K562 (cell line): Measurements from ENCODE around the gene TBC1D1. TPM values are rescaled to one million over a fixed set of nuclear protein-coding genes. Genes with fewer than 3 reads are reported as not detected.

Source experiments
- ATAC-seq: fragments of 200-7000 bp; cut with Tn5 transposase; 3 replicates; pipeline ENCODE4 v1.9.1; 2020; ENCODE audit warnings: moderate library complexity
- BruUV-seq: library from RNA; stranded (reverse); fragments of 400-500 nt; replicated peaks from 2 replicates; lab custom pipeline; 2021; lab: Mats Ljungman, UMichigan
- CTCF ChIA-PET: fragments of 300-600 bp; formaldehyde crosslinking; extraction: SDS; loops from one replicate; lab custom pipeline; 2021; ENCODE audit warnings: low intra/inter-chr PET ratio; lab: Yijun Ruan, JAX
- POLR2A ChIA-PET: fragments of 300-600, 350-650 bp; sonication (Branson Sonifier 250); formaldehyde crosslinking; extraction: SDS; loops from one replicate; lab custom pipeline; 2021; ENCODE audit warnings: antibody characterized with exemption, inconsistent platforms; lab: Yijun Ruan, JAX
- DNase-seq, 4 experiments: peaks; one replicate each; pipeline versions ENCODE4 v3.0.0 to v3.0.0-alpha.2; 2011 to 2018; ENCODE audit warnings: low spot score in 3 of 4, mixed read lengths in 3 of 4; ENCODE audit errors: extremely low read depth in 1 of 4
- FAIRE-seq: peaks from 2 replicates; lab custom pipeline; 2011; peaks lifted over from hg19 to GRCh38; lab: Jason Lieb, UNC
- H2AFZ ChIP-seq: 2 replicates; pipeline ENCODE4 v1.6.0; 2011; ENCODE audit warnings: low read depth, low read length, control low read depth, inconsistent platforms
- H3K27ac ChIP-seq: fragments of 200-600 bp; 3 replicates; pipeline ENCODE4 v1.8.0; 2011; ENCODE audit warnings: low read depth, mild to moderate bottlenecking, control low read depth, inconsistent platforms, low read length, moderate library complexity, mixed read lengths; ENCODE audit errors: extremely low read depth
- H3K27me3 ChIP-seq, 2 experiments: fragments of 300-600 bp in 1 of 2; 2 replicates in 1 of 2; 3 replicates in 1 of 2; pipeline versions ENCODE4 v1.6.0 to v1.8.0; 2011; ENCODE audit warnings: inconsistent platforms in 2 of 2, low read length in 2 of 2, mild to moderate bottlenecking in 1 of 2, mixed read lengths in 1 of 2, moderate library complexity in 1 of 2; ENCODE audit not compliant: control insufficient read depth in 2 of 2, insufficient read depth in 2 of 2
- H3K36me3 ChIP-seq: fragments of 300-600 bp; 3 replicates; pipeline ENCODE4 v1.8.0; 2011; ENCODE audit warnings: mild to moderate bottlenecking, low read length, inconsistent platforms; ENCODE audit not compliant: control insufficient read depth, insufficient read depth
- H3K4me1 ChIP-seq, 2 experiments: fragments of 200-600 bp in 1 of 2; replicated peaks in 1 of 2; 2 replicates in 1 of 2; 3 replicates in 1 of 2; pipeline versions ENCODE4 v1.5.1 to v1.8.0; 2011; ENCODE audit warnings: inconsistent platforms in 2 of 2, low read length in 2 of 2, mild to moderate bottlenecking in 1 of 2, mixed read lengths in 1 of 2, moderate library complexity in 1 of 2; ENCODE audit not compliant: control insufficient read depth in 2 of 2, insufficient read depth in 2 of 2
- H3K4me2 ChIP-seq: 2 replicates; pipeline ENCODE4 v1.6.1; 2011; ENCODE audit warnings: low read length, control low read depth, inconsistent platforms, mixed read lengths; ENCODE audit not compliant: insufficient read depth
- H3K4me3 ChIP-seq: fragments of 200-600 bp; sonication (generic), shearing (Covaris generic); 2 replicates; pipeline ENCODE4 v1.5.1; 2016; ENCODE audit warnings: control low read depth, inconsistent platforms
- H3K79me2 ChIP-seq: fragments of 200-600 bp; 3 replicates; pipeline ENCODE4 v1.8.0; 2011; ENCODE audit warnings: low read length, inconsistent platforms; ENCODE audit not compliant: control insufficient read depth, insufficient read depth
- H3K9ac ChIP-seq, 2 experiments: 2 replicates each; pipeline versions ENCODE4 v1.6.0 to v1.6.1; 2011; ENCODE audit warnings: low read depth in 2 of 2, low read length in 2 of 2, control low read depth in 1 of 2, inconsistent platforms in 1 of 2, mild to moderate bottlenecking in 1 of 2, mixed read lengths in 1 of 2; ENCODE audit not compliant: insufficient read depth in 1 of 2
- H3K9me1 ChIP-seq: one replicate; pipeline ENCODE4 v1.6.0; 2011; ENCODE audit warnings: inconsistent platforms, mild to moderate bottlenecking, low read length, moderate library complexity; ENCODE audit not compliant: control insufficient read depth, insufficient read depth
- H3K9me3 ChIP-seq: replicated peaks from 2 replicates; pipeline ENCODE4 v1.5.1; 2011; ENCODE audit warnings: low read depth, low read length, inconsistent platforms; ENCODE audit not compliant: control insufficient read depth, insufficient read depth
- H4K20me1 ChIP-seq: replicated peaks from 2 replicates; pipeline ENCODE4 v1.6.1; 2011; ENCODE audit warnings: low read length, inconsistent platforms, mixed read lengths; ENCODE audit not compliant: control insufficient read depth, insufficient read depth
- BRF1 ChIP-seq: IDR thresholded peaks from 3 replicates; pipeline ENCODE4 v1.6.1; 2011; ENCODE audit warnings: borderline replicate concordance, mild to moderate bottlenecking; ENCODE audit not compliant: insufficient read length; ENCODE audit errors: extremely low read depth
- CBFA2T2 ChIP-seq: fragments of 450-650 bp; conservative IDR thresholded peaks from 2 replicates; pipeline ENCODE4 v1.6.1; 2017; ENCODE audit warnings: mild to moderate bottlenecking
- NFIC ChIP-seq: fragments of 450-650 bp; IDR thresholded peaks from 2 replicates; pipeline ENCODE4 v1.6.1; 2017; ENCODE audit warnings: mild to moderate bottlenecking, inconsistent platforms
- RBM25 ChIP-seq: fragments of 200-400 bp; formaldehyde crosslinking; IDR thresholded peaks from 2 replicates; pipeline ENCODE4 v1.6.1; 2018; ENCODE audit warnings: low read length, low read depth, moderate library complexity; ENCODE audit not compliant: severe bottlenecking
- SOX6 ChIP-seq: fragments of 450-650 bp; IDR thresholded peaks from 2 replicates; pipeline ENCODE4 v1.6.1; 2014; ENCODE audit warnings: mild to moderate bottlenecking
- WGBS: fragments of 100-300 bp; shearing (Covaris generic); methylation state at CpG from one replicate; pipeline ENCODE4 v1.1.6; 2016; ENCODE audit warnings: low coverage, mixed read lengths; ENCODE audit not compliant: insufficient coverage; ENCODE audit errors: missing lambda C conversion rate; 5-methylcytosine and 5-hydroxymethylcytosine counted together
- in situ Hi-C: fragments of 300-500 bp; cut with MboI; formaldehyde crosslinking; loops from 4 replicates; pipeline ENCODE4 v1.15.0; 2018; ENCODE audit warnings: inconsistent platforms, mixed read lengths
- intact Hi-C: fragments of 100-400 bp; cut with micrococcal nuclease; formaldehyde crosslinking; loops from 2 replicates; pipeline ENCODE4 v1.14.2; 2022
- polyA plus RNA-seq, 8 experiments: library from polyadenylated mRNA; depleted of rRNA in 4 of 8; stranded (reverse) in 5 of 8; unstranded in 3 of 8; fragments of >200 nt; fragmentation: Nextera tagmentation in 2 of 8; fragmentation: Illumina TruSeq in 1 of 8; extraction: Ambion mirVana in 2 of 8; extraction: Trizol in 1 of 8; gene quantifications; 2 replicates each; pipeline versions ENCODE4 v1.2.1 to v1.2.3, GENCODE V29; 2011 to 2014; ENCODE audit warnings: inconsistent platforms in 1 of 8, missing spikeins in 1 of 8
- total RNA-seq, 7 experiments: library from RNA; depleted of rRNA in 6 of 7; stranded (reverse); fragments of >200 nt in 6 of 7; fragmentation: Illumina TruSeq in 2 of 7; extraction: Trizol in 2 of 7; gene quantifications; 2 replicates each; pipeline versions ENCODE4 v1.2.1 to v1.2.3, GENCODE V29; 2011 to 2021; ENCODE audit warnings: low replicate concordance in 1 of 7
- TF ChIP-seq, protein P1 (sequence below), 2 experiments: fragments of 450-650 bp in 1 of 2; sonication (generic) in 1 of 2; formaldehyde crosslinking in 1 of 2; IDR thresholded peaks; 2 replicates each; pipeline versions ENCODE4 v1.7.1 to v1.9.0; 2016 to 2022; ENCODE audit warnings: inconsistent platforms in 1 of 2, mild to moderate bottlenecking in 1 of 2, missing genetic modification reagents in 1 of 2

The TBC1D1 gene
- total and polyA plus RNA-seq, 9 of the 15 experiments (the other 6 are each of a cell fraction or from before 2014, with no cell fraction given): 0.59 to 14.2 (median 8.8) TPM

DNA sequence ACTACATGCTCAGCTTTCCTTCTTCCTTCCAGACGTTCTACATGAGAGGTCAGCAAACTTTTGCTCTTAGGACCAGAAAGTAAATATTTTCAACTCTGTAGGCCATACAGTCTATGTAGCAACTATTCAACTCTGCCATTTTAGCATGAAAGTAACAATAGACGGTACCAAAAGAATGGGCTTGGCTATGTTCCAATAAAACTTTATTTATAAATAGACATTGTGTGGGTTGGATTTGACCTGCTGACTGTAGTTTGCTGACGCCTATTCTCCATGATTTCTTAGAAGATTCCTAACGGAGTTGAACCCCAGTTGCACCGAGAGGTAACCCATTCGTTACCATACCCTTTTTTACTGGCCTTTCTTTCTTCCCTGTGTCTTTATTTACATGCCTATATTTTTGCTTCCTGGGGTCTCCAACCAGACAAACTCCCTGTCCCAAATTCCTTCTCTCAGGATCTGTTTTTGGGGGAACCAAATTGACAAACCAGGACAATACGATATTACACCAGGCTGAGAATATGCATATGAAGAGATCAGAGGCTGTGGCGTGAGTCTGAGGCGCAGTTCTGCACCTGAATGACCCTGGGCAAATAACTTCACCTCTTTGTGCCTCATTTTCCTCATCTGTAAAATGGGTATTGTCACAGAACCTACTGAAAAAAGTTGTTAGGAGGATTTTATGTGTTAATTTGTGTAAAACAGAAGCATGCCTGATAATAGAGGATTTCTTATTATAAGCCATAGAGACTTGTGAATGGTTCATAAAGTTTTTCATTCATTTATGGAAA lies 58.9 kb downstream of the TBC1D1 start:
- TF ChIP-seq NFIC (peak; percentile 33; the same call in 1 of the 2 replicates), RBM25 (peak; percentile 76), SOX6 (no peak), CBFA2T2 (no peak), BRF1 (no peak)
- TF ChIP-seq, protein P1, sequence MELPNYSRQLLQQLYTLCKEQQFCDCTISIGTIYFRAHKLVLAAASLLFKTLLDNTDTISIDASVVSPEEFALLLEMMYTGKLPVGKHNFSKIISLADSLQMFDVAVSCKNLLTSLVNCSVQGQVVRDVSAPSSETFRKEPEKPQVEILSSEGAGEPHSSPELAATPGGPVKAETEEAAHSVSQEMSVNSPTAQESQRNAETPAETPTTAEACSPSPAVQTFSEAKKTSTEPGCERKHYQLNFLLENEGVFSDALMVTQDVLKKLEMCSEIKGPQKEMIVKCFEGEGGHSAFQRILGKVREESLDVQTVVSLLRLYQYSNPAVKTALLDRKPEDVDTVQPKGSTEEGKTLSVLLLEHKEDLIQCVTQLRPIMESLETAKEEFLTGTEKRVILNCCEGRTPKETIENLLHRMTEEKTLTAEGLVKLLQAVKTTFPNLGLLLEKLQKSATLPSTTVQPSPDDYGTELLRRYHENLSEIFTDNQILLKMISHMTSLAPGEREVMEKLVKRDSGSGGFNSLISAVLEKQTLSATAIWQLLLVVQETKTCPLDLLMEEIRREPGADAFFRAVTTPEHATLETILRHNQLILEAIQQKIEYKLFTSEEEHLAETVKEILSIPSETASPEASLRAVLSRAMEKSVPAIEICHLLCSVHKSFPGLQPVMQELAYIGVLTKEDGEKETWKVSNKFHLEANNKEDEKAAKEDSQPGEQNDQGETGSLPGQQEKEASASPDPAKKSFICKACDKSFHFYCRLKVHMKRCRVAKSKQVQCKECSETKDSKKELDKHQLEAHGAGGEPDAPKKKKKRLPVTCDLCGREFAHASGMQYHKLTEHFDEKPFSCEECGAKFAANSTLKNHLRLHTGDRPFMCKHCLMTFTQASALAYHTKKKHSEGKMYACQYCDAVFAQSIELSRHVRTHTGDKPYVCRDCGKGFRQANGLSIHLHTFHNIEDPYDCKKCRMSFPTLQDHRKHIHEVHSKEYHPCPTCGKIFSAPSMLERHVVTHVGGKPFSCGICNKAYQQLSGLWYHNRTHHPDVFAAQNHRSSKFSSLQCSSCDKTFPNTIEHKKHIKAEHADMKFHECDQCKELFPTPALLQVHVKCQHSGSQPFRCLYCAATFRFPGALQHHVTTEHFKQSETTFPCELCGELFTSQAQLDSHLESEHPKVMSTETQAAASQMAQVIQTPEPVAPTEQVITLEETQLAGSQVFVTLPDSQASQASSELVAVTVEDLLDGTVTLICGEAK (IDR thresholded peaks at IDR 0.05): peak; percentile 90
- TF ChIP-seq, protein P1 (CRISPR knock-in tag; IDR thresholded peaks at IDR 0.05): peak; percentile 81
- Histone ChIP-seq H3K9me3 (no peaks in the 10 kb centered on the region), H3K4me1 (no peaks in the 10 kb centered on the region), H3K27ac (no peak overlapping the region), H3K27me3 (peaks cover 18 to 19% of the 10 kb centered on the region in 2 experiments), H4K20me1 (no peaks in the 10 kb centered on the region), H3K4me2 (no peak overlapping the region), H3K4me3 (no peak overlapping the region), H3K79me2 (no peaks in the 10 kb centered on the region), H2AFZ (no peak overlapping the region), H3K9ac (no peak overlapping the region), H3K9me1 (no peaks in the 10 kb centered on the region), H3K36me3 (no peaks in the 10 kb centered on the region)
- no TSS peak for BruUV-seq
- POLR2A ChIA-PET: no interaction called here
- CTCF ChIA-PET: no interaction called here
- intact Hi-C loops: no loop called here
- no peak for DNase-seq
- FAIRE-seq: no peak
- 0% methylated on average over 9 of the region's 9 CpGs for WGBS
- in situ Hi-C loops: no loop called here
- ATAC-seq: no peak
